Measurements from ENCODE around the gene COL5A2. TPM values are rescaled to one million over a fixed set of nuclear protein-coding genes. Genes with fewer than 3 reads are reported as not detected.

Gene COL5A2
- total RNA-seq, 1 donor from 2014 or later: 1,927 TPM

DNA sequence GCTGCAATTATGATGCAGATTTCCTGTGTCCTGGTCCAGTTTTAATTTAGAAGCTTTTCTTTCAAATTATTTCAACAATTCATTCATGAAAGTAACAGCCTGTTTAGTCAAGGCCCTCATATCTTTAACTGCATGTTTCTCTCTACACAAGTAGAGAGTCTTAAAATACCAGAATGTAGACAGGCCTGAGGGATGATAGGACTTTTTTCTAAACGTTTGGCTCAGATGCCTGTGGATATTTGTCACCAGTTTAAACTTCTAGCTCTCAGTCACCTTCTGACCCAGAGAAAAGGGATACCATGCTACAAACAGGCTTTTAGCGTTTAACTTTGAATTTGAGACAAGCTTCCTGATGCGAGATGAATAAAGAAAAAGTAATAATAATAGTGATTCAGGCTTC lies 15.7 kb downstream of the COL5A2 start:
- Mint-ChIP-seq H3K4me3 (ENCODE audit: unreplicated experiment) (no peak overlapping the region), H3K9me3 (ENCODE audit: low read depth) (no peaks in the 10 kb centered on the region), H3K4me1 (ENCODE audit: low read depth) (peaks cover 93% of the 10 kb centered on the region), H3K27ac (ENCODE audit: unreplicated experiment) (peak overlapping the region; percentile 85), H3K27me3 (ENCODE audit: low read depth) (no peaks in the 10 kb centered on the region), H3K36me3 (ENCODE audit: low read depth) (peaks cover 17% of the 10 kb centered on the region)
- DNase-seq (ENCODE audit: low spot score): no peak
- no peak for TF ChIP-seq CTCF (IDR thresholded peaks at IDR 0.05)

- Mint-ChIP-seq H3K4me1 (ENCODE audit: low read depth) (peaks cover 93% of the 10 kb centered on the region), H3K9me3 (ENCODE audit: low read depth) (no peaks in the 10 kb centered on the region), H3K36me3 (ENCODE audit: low read depth) (peaks cover 15% of the 10 kb centered on the region), H3K27me3 (ENCODE audit: low read depth) (no peaks in the 10 kb centered on the region), H3K4me3 (ENCODE audit: unreplicated experiment) (peak overlapping the region; percentile 50), H3K27ac (ENCODE audit: unreplicated experiment) (peak overlapping the region; percentile 85)
- no peak for TF ChIP-seq CTCF (IDR thresholded peaks at IDR 0.05)
- DNase-seq (ENCODE audit: low spot score): no peak
Observed at GRCh38 chr2:189162566-189162965, 17.0 kb downstream of the COL5A2 start.

GRCh38 chr2:189161894-189162293 lies 17.7 kb downstream of the COL5A2 start:
- peak overlapping the region; percentile 59 for H3K27ac Mint-ChIP-seq (ENCODE audit: unreplicated experiment)
- H3K4me3 Mint-ChIP-seq (ENCODE audit: unreplicated experiment): no peak overlapping the region
- H3K27me3 Mint-ChIP-seq (ENCODE audit: low read depth): no peaks in the 10 kb centered on the region
- TF ChIP-seq CTCF (IDR thresholded peaks at IDR 0.05): no peak
- no peaks in the 10 kb centered on the region for H3K9me3 Mint-ChIP-seq (ENCODE audit: low read depth)
- peaks cover 12% of the 10 kb centered on the region for H3K36me3 Mint-ChIP-seq (ENCODE audit: low read depth)
- peaks cover 93% of the 10 kb centered on the region for H3K4me1 Mint-ChIP-seq (ENCODE audit: low read depth)
- no peak for DNase-seq (ENCODE audit: low spot score)

GRCh38 chr2:189159717-189160116 lies 19.8 kb downstream of the COL5A2 start:
- Mint-ChIP-seq H3K36me3 (ENCODE audit: low read depth) (peaks cover 7% of the 10 kb centered on the region), H3K27me3 (ENCODE audit: low read depth) (no peaks in the 10 kb centered on the region), H3K4me1 (ENCODE audit: low read depth) (peaks cover 88% of the 10 kb centered on the region), H3K4me3 (ENCODE audit: unreplicated experiment) (no peak overlapping the region), H3K27ac (ENCODE audit: unreplicated experiment) (peak overlapping the region; percentile 70), H3K9me3 (ENCODE audit: low read depth) (no peaks in the 10 kb centered on the region)
- no peak for TF ChIP-seq CTCF (IDR thresholded peaks at IDR 0.05)
- DNase-seq (ENCODE audit: low spot score): no peak

- no peak for DNase-seq (ENCODE audit: low spot score)
- Mint-ChIP-seq H3K4me1 (ENCODE audit: low read depth) (peaks cover 88% of the 10 kb centered on the region), H3K36me3 (ENCODE audit: low read depth) (peaks cover 7% of the 10 kb centered on the region), H3K9me3 (ENCODE audit: low read depth) (no peaks in the 10 kb centered on the region), H3K4me3 (ENCODE audit: unreplicated experiment) (no peak overlapping the region), H3K27ac (ENCODE audit: unreplicated experiment) (peak overlapping the region; percentile 70), H3K27me3 (ENCODE audit: low read depth) (no peaks in the 10 kb centered on the region)
- no peak for TF ChIP-seq CTCF (IDR thresholded peaks at IDR 0.05)
Observed at GRCh38 chr2:189159273-189159672, 20.3 kb downstream of the COL5A2 start.
